ENCODE results near the gene MRGPRF.

DNA sequence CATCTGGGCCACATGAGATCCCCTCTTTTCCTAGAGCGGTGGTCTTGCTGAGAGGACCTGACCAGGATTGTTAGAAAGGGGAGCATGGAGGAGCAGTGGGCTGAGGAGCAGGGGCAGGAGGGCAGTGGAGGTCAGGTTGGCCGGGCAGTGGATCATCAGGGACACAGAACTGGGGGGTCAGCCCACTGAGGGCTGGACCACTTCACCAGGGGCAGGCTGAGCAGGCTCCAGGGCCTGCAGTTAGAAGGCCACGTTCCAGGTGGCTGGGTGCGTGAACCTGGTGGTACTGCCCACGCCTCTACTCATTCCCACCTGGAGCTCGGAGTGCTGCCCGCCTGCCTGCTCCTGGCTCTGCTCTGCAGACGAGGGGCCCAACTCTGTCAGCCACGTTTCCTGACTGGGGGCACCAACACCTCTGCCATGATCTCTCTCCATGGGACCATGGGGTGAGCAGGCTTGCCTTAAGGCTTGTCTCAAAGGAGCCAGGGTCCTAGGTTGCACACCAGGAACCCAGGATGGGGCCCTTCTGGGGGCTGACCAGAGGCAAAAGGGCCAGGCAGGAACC is 9.7 kb downstream of the MRGPRF start:
- TF ChIP-seq POLR2AphosphoS5 (IDR thresholded peaks at IDR 0.05; ENCODE audit: low read depth, low read length) (no peak), TAF1 (IDR thresholded peaks at IDR 0.05; ENCODE audit: borderline replicate concordance, insufficient read depth, low read length) (no peak), SIN3A (IDR thresholded peaks at IDR 0.05; ENCODE audit: borderline replicate concordance, insufficient read depth, low read length) (no peak), FOXP2 (optimal IDR thresholded peaks at IDR 0.05; ENCODE audit: borderline replicate concordance, extremely low read depth, extremely low read length, insufficient read depth) (no peak)
- TF ChIP-seq, protein P1, sequence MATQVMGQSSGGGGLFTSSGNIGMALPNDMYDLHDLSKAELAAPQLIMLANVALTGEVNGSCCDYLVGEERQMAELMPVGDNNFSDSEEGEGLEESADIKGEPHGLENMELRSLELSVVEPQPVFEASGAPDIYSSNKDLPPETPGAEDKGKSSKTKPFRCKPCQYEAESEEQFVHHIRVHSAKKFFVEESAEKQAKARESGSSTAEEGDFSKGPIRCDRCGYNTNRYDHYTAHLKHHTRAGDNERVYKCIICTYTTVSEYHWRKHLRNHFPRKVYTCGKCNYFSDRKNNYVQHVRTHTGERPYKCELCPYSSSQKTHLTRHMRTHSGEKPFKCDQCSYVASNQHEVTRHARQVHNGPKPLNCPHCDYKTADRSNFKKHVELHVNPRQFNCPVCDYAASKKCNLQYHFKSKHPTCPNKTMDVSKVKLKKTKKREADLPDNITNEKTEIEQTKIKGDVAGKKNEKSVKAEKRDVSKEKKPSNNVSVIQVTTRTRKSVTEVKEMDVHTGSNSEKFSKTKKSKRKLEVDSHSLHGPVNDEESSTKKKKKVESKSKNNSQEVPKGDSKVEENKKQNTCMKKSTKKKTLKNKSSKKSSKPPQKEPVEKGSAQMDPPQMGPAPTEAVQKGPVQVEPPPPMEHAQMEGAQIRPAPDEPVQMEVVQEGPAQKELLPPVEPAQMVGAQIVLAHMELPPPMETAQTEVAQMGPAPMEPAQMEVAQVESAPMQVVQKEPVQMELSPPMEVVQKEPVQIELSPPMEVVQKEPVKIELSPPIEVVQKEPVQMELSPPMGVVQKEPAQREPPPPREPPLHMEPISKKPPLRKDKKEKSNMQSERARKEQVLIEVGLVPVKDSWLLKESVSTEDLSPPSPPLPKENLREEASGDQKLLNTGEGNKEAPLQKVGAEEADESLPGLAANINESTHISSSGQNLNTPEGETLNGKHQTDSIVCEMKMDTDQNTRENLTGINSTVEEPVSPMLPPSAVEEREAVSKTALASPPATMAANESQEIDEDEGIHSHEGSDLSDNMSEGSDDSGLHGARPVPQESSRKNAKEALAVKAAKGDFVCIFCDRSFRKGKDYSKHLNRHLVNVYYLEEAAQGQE (IDR thresholded peaks at IDR 0.05; ENCODE audit: insufficient read depth in 1 of 2, low read depth in 2 of 2, low read length in 2 of 2), result no peak

Measured in PFSK-1 (cell line).